ENCODE data around the gene CGREF1. TPM values are rescaled to one million over a fixed set of nuclear protein-coding genes. Genes with fewer than 3 reads are reported as not detected.

The CGREF1 gene
- total RNA-seq, 2 donors from 2014 or later: 1.0 to 3.0 TPM

GRCh38 chr2:27072920-27073319 is 46.0 kb downstream of the CGREF1 start:
- H3K27ac ChIP-seq: peak overlapping the region in 1 of 4 donors; percentile 83
- 85 to 87% methylated on average over 5 of the region's 5 CpGs for WGBS, 2 donors
- peaks cover 31% of the 10 kb centered on the region for H3K4me1 ChIP-seq
- DNase-seq (no peak), ATAC-seq (no peak)
- H3K36me3 ChIP-seq (replicated peaks in 1 of 2; ENCODE audit: insufficient read depth in 1 of 2, low read depth in 2 of 2): no peaks in the 10 kb centered on the region
- TF ChIP-seq POLR2A (IDR thresholded peaks at IDR 0.05) (no peak), CTCF (IDR thresholded peaks at IDR 0.05) (no peak)
- H3K4me3 ChIP-seq: no peak overlapping the region
- no peaks in the 10 kb centered on the region for H3K9me3 ChIP-seq
- intact Hi-C loops (cut with DNase I): no loop called here
- no peaks in the 10 kb centered on the region for H3K27me3 ChIP-seq

GRCh38 chr2:27071990-27072830 is 46.7 kb downstream of the CGREF1 start:
- WGBS, 2 donors: 8 to 11% methylated on average over 20 to 34 of the region's 34 CpGs
- ATAC-seq (no peak), DNase-seq (peak in 2 of 4 donors; percentile 46 to 51)
- H3K36me3 ChIP-seq (replicated peaks in 1 of 2; ENCODE audit: insufficient read depth in 1 of 2, low read depth in 2 of 2): no peaks in the 10 kb centered on the region
- peak overlapping the region; percentile 29 to 73 for H3K4me3 ChIP-seq
- no peak for TF ChIP-seq POLR2A (IDR thresholded peaks at IDR 0.05)
- no peak for TF ChIP-seq CTCF (IDR thresholded peaks at IDR 0.05)
- peak overlapping the region; percentile 73 to 92 (median 80) for H3K27ac ChIP-seq
- H3K9me3 ChIP-seq: no peaks in the 10 kb centered on the region
- intact Hi-C loops (cut with DNase I): no loop called here
- H3K27me3 ChIP-seq: no peaks in the 10 kb centered on the region
- peaks cover 31% of the 10 kb centered on the region for H3K4me1 ChIP-seq

- DNase-seq (peak; percentile 94 to 96 (median 94)), ATAC-seq (peak; percentile 97)
- TF ChIP-seq POLR2A (IDR thresholded peaks at IDR 0.05) (peak; percentile 64 to 73 (median 69)), CTCF (IDR thresholded peaks at IDR 0.05) (peak in 1 of 7 experiments; percentile 31)
- Histone ChIP-seq H3K4me3 (peak within 1 kb of the TSS; percentile 73 to 96), H3K9me3 (no peaks in the 10 kb centered on the region), H3K27me3 (no peaks in the 10 kb centered on the region), H3K36me3 (replicated peaks in 1 of 2; ENCODE audit: insufficient read depth in 1 of 2, low read depth in 2 of 2) (no peaks in the 10 kb centered on the region), H3K4me1 (peaks cover 31% of the 10 kb centered on the region), H3K27ac (peak within 1 kb of the TSS; percentile 73 to 92 (median 80))
- intact Hi-C loops (cut with DNase I): no loop called here
- WGBS, 2 donors: 0% methylated on average over 5 to 85 of the region's 86 CpGs
Observed at GRCh38 chr2:27071277-27071989, 47.5 kb downstream of the CGREF1 start, which contains the start of gene OST4. OST4 (minus strand) TSS chr2:27071654.

- intact Hi-C loops (cut with DNase I): no loop called here
- DNase-seq: no peak
- H3K27ac ChIP-seq: peak overlapping the region; percentile 59 to 92 (median 80)
- 1 to 4% methylated on average over 8 to 11 of the region's 11 CpGs for WGBS, 2 donors
- no peaks in the 10 kb centered on the region for H3K9me3 ChIP-seq
- H3K4me3 ChIP-seq: peak overlapping the region; percentile 73 to 96
- no peaks in the 10 kb centered on the region for H3K36me3 ChIP-seq (replicated peaks in 1 of 2; ENCODE audit: insufficient read depth in 1 of 2, low read depth in 2 of 2)
- H3K4me1 ChIP-seq: peaks cover 31% of the 10 kb centered on the region
- TF ChIP-seq POLR2A (IDR thresholded peaks at IDR 0.05) (no peak), CTCF (IDR thresholded peaks at IDR 0.05) (no peak)
- no peak for ATAC-seq
- no peaks in the 10 kb centered on the region for H3K27me3 ChIP-seq
Observed at GRCh38 chr2:27070653-27071276, 48.2 kb downstream of the CGREF1 start.

Measured in body of pancreas (tissue), 4 donors.